HepG2 (cell line): ENCODE results near the gene YWHAQ. TPM values are rescaled to one million over a fixed set of nuclear protein-coding genes. Genes with fewer than 3 reads are reported as not detected.

Experiments used
- ASH2L ChIP-seq: fragments of 300-600, 200-600 bp; sonication (generic); IDR thresholded peaks from 2 replicates; pipeline ENCODE4 v1.7.0; 2017; ENCODE audit warnings: low read depth, mild to moderate bottlenecking, moderate library complexity, mixed read lengths, low read length; ENCODE audit not compliant: insufficient read length
- CREB1 ChIP-seq, 2 experiments: fragments of 450-650 bp in 1 of 2; IDR thresholded peaks; 2 replicates each; pipeline ENCODE4 v1.6.1; 2016 to 2017; ENCODE audit warnings: control low read depth in 1 of 2, mild to moderate bottlenecking in 1 of 2, missing compliant biosample characterization in 1 of 2, missing genetic modification characterization in 1 of 2
- DNMT1 ChIP-seq: sonication (generic); formaldehyde crosslinking; IDR thresholded peaks from 2 replicates; pipeline ENCODE4 v1.5.1; 2020; ENCODE audit warnings: mild to moderate bottlenecking, missing genetic modification reagents
- ELF3 ChIP-seq: IDR thresholded peaks from 2 replicates; pipeline ENCODE4 v1.6.1; 2016; ENCODE audit warnings: missing genetic modification reagents, missing compliant biosample characterization
- KAT8 ChIP-seq: IDR thresholded peaks from 2 replicates; pipeline ENCODE4 v1.6.1; 2016; ENCODE audit warnings: missing genetic modification reagents, missing compliant biosample characterization
- MAZ ChIP-seq, 2 experiments: sonication (generic) in 1 of 2; formaldehyde crosslinking in 1 of 2; IDR thresholded peaks; 2 replicates each; pipeline versions ENCODE4 v1.5.0 to v1.6.1; 2012 to 2020; ENCODE audit warnings: low read depth in 2 of 2, mild to moderate bottlenecking in 2 of 2, borderline replicate concordance in 1 of 2, improper control_type of control experiment in 1 of 2, low read length in 1 of 2, missing genetic modification reagents in 1 of 2, moderate library complexity in 1 of 2
- MTERF4 ChIP-seq: sonication (generic); formaldehyde crosslinking; IDR thresholded peaks from 2 replicates; pipeline ENCODE4 v1.8.0; 2023; ENCODE audit warnings: mild to moderate bottlenecking, missing genetic modification reagents
- MYC ChIP-seq: sonication (generic); formaldehyde crosslinking; IDR thresholded peaks from 2 replicates; pipeline ENCODE4 v1.9.0; 2021; ENCODE audit warnings: missing genetic modification reagents, borderline replicate concordance
- NAIF1 ChIP-seq: sonication (generic); formaldehyde crosslinking; IDR thresholded peaks from 2 replicates; pipeline ENCODE4 v1.5.0; 2020; ENCODE audit warnings: mild to moderate bottlenecking, missing genetic modification reagents, borderline replicate concordance
- REL ChIP-seq: sonication (generic); formaldehyde crosslinking; conservative IDR thresholded peaks from 2 replicates; pipeline ENCODE4 v1.8.0; 2022; ENCODE audit warnings: mild to moderate bottlenecking, missing genetic modification reagents, moderate library complexity
- YY1 ChIP-seq: IDR thresholded peaks from 2 replicates; pipeline ENCODE4 v1.6.1; 2011; ENCODE audit warnings: low read length, low read depth, moderate library complexity, mild to moderate bottlenecking; ENCODE audit not compliant: insufficient read depth, insufficient replicate concordance
- ZNF230 ChIP-seq: sonication (generic); formaldehyde crosslinking; IDR thresholded peaks from 2 replicates; pipeline ENCODE4 v1.4.0; 2020; ENCODE audit warnings: mild to moderate bottlenecking, missing genetic modification reagents
- ZNF292 ChIP-seq: sonication (generic); formaldehyde crosslinking; IDR thresholded peaks from 2 replicates; pipeline ENCODE4 v1.8.1; 2022; ENCODE audit warnings: mild to moderate bottlenecking, low read depth, missing genetic modification reagents, borderline replicate concordance
- ZNF329 ChIP-seq: sonication (generic); formaldehyde crosslinking; IDR thresholded peaks from 2 replicates; pipeline ENCODE4 v1.9.0; 2021; ENCODE audit warnings: low read depth, mild to moderate bottlenecking, missing genetic modification reagents
- ZNF558 ChIP-seq: sonication (generic); formaldehyde crosslinking; IDR thresholded peaks from 2 replicates; pipeline ENCODE4 v1.9.0; 2022; ENCODE audit warnings: mild to moderate bottlenecking, missing genetic modification reagents, borderline replicate concordance
- ZNF605 ChIP-seq: sonication (generic); formaldehyde crosslinking; IDR thresholded peaks from 2 replicates; pipeline ENCODE4 v1.8.0; 2022; ENCODE audit warnings: mild to moderate bottlenecking, missing genetic modification reagents
- ZNF703 ChIP-seq: sonication (generic); formaldehyde crosslinking; IDR thresholded peaks from 2 replicates; pipeline ENCODE4 v1.5.1; 2020; ENCODE audit warnings: missing genetic modification reagents, mild to moderate bottlenecking, moderate library complexity, borderline replicate concordance
- polyA plus RNA-seq, 8 experiments: library from polyadenylated mRNA; depleted of rRNA in 3 of 8; stranded (reverse) in 7 of 8; unstranded in 1 of 8; fragments of >200 nt; fragmentation: Illumina TruSeq in 4 of 8; extraction: Trizol in 4 of 8; gene quantifications; 2 replicates each; pipeline versions ENCODE4 v1.2.1 to v1.2.3, GENCODE V29; 2011 to 2016; ENCODE audit warnings: low read depth in 4 of 8, missing spikeins in 1 of 8, mixed read lengths in 1 of 8; ENCODE audit not compliant: insufficient read depth in 1 of 8
- total RNA-seq, 5 experiments: library from RNA; depleted of rRNA; stranded (reverse); fragments of >200 nt; fragmentation: Illumina TruSeq; extraction: Trizol; gene quantifications; 2 replicates each; pipeline ENCODE4 v1.2.3, GENCODE V29; 2016; ENCODE audit warnings: low read depth in 1 of 5
- TF ChIP-seq, protein P1 (sequence below): sonication (generic); formaldehyde crosslinking; IDR thresholded peaks from 2 replicates; pipeline ENCODE4 v1.4.0; 2020; ENCODE audit warnings: mild to moderate bottlenecking, low read depth, missing genetic modification reagents

YWHAQ gene
- total and polyA plus RNA-seq, 2 of the 13 experiments (the other 11 are each of a cell fraction or from before 2014, with no cell fraction given) = 160 to 304 TPM

DNA sequence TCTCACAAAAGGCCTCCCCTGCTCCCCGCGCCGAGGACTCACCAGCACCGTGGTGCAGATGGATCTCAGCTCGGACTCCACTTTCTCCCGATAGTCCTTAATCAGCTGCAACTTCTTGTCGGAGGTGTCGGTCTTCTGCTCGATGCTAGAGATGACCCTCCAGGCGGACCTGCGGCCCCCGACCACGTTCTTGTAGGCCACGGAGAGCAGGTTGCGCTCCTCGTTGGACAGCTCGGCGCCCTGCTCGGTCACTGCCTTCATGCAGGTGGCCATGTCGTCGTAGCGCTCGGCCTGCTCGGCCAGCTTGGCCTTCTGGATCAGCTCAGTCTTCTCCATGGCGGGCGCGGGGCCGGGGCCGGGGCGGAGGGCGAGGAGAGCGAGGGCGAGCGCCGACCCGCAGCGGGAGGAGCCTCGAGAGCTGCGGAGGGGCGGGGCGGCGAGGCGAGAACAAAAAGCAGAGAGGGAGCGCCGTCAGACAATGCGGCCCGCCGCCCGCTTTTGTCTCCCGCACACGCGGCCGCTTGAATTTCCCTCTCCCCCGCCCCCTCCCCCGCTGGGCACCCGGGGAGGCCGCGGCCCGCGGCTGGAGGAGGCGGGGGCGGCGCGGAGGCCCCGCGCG lies 571 bp downstream of the YWHAQ start (continued):
- TF ChIP-seq NAIF1 (CRISPR knock-in tag) (peak; percentile 48; the same call in 1 of the 2 replicates), CREB1 (IDR thresholded peaks at IDR 0.05) (no peak), CREB1 (CRISPR knock-in tag; IDR thresholded peaks at IDR 0.05) (no peak), ZNF292 (CRISPR knock-in tag) (no peak), YY1 (peak; percentile 57), ZNF605 (CRISPR knock-in tag) (0 out of 2 replicates have a peak, but pooled peaks have one; percentile 7), ZNF703 (0 out of 2 replicates have a peak, but pooled peaks have one; percentile 37), MAZ (IDR thresholded peaks at IDR 0.05; ENCODE audit: borderline replicate concordance, low read depth, low read length) (no peak), MAZ (CRISPR knock-in tag; IDR thresholded peaks at IDR 0.05; ENCODE audit: low read depth) (peak; percentile 33; the same call in 1 of the 2 replicates), DNMT1 (CRISPR knock-in tag) (peak; percentile 71; the same call in 1 of the 2 replicates), ZNF329 (no peak), MYC (peak; percentile 59), ZNF558 (CRISPR knock-in tag) (peak; percentile 78; the same call in 1 of the 2 replicates), ASH2L (peak; percentile 49), ELF3 (no peak), REL (CRISPR knock-in tag) (0 out of 2 replicates have a peak, but pooled peaks have one; percentile 80), KAT8 (CRISPR knock-in tag) (peak; percentile 38; the same call in 1 of the 2 replicates), MTERF4 (CRISPR knock-in tag) (peak; percentile 46; the same call in 1 of the 2 replicates), ZNF230 (CRISPR knock-in tag) (peak; percentile 31; the same call in 1 of the 2 replicates)
- TF ChIP-seq, protein P1, sequence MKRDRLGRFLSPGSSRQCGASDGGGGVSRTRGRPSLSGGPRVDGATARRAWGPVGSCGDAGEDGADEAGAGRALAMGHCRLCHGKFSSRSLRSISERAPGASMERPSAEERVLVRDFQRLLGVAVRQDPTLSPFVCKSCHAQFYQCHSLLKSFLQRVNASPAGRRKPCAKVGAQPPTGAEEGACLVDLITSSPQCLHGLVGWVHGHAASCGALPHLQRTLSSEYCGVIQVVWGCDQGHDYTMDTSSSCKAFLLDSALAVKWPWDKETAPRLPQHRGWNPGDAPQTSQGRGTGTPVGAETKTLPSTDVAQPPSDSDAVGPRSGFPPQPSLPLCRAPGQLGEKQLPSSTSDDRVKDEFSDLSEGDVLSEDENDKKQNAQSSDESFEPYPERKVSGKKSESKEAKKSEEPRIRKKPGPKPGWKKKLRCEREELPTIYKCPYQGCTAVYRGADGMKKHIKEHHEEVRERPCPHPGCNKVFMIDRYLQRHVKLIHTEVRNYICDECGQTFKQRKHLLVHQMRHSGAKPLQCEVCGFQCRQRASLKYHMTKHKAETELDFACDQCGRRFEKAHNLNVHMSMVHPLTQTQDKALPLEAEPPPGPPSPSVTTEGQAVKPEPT (CRISPR knock-in tag) = peak; percentile 53; the same call in 1 of the 2 replicates
